C1 segment of cervical spinal cord (tissue), 14 donors: ENCODE measurements around the gene UNC13C.

Experiments used
- DNase-seq, 14 donors: peaks; one replicate each; lab custom pipeline; 2025; lab: John Stamatoyannopoulos, UW

UNC13C gene

DNA sequence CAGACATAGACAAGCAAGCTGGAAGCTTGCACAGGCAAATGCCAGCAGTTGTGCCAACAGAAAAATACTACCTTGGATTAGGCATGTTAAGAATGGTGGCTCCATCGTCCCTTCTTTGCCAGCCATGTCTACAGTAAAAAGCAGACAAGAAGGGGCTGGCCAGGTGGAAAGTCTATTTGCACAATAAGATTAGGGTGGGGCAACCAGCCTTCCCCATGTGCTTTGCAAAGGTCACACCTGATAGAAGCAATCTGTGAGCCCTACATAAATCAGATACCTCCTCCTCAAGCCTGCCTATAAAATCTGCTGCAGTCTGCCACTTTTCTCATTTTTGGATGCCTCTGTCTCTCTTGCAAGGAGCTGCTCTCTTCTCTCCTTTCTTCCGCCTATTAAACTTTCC lies 662.6 kb downstream of the UNC13C start:
- no peak for DNase-seq

DNA sequence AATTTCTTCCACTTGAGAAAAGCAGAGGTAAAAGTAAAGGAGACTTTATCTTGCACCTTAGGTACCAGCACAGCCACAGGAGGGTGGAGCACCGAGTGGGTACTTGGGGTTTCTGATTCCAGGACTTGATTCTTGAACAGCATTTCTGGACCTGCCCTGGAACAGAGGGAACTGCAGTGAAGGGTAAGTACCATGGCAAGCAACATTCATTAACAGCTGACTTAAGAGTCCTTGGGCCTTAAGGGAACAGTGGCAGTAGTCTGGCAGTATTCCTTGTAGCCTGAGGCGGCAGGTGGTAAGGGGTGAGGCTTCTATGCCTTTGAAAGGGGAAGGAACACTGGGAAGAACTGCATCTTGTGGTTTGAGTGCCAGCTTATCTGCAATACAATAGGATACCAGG lies 666.6 kb downstream of the UNC13C start:
- no peak for DNase-seq

DNA sequence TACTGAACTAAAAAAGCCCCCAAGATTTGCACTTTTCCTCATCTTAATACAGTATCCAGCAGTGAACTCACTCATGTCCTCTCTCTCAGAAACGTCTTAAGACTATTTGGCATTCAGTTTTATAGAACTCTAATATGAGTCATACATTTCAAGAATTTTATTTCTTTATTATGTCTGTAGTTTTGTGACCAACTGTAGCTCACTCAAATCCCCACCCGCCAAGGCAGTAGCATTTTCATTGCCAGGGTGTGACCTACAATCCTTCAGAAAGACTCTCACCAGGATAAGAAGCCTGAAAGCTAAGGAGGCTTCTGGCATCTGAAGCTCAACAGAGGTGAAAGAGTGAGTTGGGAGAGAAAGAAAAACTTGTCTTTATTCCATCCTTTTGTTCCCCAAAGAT lies 681.4 kb downstream of the UNC13C start:
- DNase-seq, result no peak

DNA sequence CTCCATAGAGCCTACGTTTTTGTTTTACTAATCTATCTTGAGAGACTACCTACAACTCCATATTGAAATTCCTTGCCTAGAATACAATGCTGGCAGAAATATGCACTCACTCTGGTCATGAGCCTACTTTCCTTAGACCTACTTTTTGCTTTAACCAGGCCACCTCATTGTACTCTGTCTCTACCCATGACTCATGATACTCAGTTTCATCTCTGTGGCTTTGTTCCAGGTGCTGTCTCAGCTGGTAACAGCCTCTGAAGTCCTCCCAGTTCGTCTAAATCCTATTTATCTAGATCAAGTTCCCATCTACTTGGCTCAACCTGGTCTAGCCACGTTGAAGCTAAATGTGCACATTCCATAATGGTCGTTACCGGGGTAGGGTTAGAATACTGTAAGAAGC lies 682.1 kb downstream of the UNC13C start:
- no peak for DNase-seq

DNA sequence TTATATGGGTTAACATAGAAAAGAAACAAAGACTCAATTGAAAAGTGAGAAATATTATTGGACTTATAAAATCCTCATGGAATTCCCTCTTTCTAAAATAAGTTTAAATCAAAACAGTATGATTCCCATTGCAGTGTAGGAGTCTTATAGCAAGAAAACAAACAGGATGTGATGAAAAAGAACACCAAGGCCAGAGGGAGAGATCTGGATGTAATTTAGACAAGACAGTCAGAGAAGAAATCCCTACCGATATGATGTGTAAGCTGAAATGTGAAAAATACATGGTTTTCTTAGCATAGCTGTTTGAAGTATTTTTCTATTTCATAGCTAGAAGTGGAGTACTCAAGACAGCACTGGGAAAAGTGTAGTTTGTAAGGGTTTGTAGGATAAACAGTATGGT lies 697.0 kb downstream of the UNC13C start:
- DNase-seq, result no peak

DNA sequence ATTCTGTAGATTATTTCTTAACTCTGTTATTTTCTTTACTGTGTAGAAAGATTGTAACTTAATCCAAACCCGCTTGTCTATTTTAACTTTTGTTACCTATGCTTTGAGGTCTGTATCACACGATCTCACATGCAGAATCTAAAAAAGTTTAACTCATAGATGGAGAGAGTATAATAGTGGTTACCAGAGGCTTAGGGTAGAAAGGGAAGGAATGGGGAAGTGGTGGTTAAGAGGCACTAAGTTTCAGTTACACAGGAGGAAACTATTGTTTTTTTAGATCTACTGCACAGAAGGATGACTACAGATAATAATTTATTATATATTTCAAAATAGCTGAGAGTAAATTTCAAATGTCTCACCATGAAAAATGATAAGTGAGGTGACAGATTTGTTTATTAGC lies 703.3 kb downstream of the UNC13C start:
- DNase-seq, result no peak
